ENCODE measurements around the gene RAB3IL1.
A peak's percentile ranks its signal among the peaks of the same experiment; 100 is the strongest.

The RAB3IL1 gene

DNA sequence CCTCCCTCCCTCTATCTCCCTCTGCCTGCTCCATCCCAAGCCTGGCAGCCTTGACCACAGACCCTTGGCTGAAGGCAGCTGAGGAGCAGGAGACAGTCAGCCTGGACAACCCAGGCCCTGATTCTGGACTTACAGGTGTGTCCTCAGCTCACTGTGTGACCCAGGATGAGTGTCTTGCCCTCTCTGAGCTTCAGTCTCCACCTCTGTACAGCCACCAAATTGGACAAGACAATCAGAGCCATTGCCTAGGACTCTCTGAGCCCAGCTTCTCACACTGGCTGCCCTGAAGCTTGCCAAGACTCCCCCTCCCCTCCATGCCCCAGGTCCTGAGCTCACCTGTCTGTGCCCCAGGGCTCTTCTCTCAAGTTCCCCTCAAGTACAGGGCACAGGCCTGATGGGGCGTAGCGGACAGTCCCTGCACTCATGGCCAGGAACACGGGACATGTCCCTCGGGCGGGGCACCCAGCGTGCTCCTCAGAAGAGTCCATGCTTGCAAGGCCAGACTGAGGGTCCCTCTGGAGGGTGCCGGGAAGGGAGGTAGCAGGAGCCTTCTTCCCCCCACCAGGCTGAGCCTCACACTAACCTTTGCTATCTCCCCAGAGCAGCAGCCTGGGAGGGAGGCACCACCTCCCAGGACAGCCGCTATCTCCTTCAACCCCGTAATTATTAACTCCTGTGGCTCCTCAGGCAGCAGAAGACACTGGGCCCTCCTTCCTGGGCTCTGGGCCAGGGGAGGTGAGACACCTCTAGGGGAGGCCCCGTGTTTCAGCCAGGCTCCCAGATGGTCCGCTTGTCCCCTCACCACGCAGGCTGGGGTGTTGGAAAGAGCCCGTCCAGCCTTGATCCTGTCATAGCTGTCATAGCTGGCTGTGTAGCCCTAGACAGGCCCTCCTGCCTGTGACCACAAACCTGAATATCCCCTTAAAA lies 2.6 kb upstream of the RAB3IL1 start:
- peak; percentile 24 for FAIRE-seq
- peak; percentile 49 for DNase-seq (ENCODE audit: low spot score)

DNA sequence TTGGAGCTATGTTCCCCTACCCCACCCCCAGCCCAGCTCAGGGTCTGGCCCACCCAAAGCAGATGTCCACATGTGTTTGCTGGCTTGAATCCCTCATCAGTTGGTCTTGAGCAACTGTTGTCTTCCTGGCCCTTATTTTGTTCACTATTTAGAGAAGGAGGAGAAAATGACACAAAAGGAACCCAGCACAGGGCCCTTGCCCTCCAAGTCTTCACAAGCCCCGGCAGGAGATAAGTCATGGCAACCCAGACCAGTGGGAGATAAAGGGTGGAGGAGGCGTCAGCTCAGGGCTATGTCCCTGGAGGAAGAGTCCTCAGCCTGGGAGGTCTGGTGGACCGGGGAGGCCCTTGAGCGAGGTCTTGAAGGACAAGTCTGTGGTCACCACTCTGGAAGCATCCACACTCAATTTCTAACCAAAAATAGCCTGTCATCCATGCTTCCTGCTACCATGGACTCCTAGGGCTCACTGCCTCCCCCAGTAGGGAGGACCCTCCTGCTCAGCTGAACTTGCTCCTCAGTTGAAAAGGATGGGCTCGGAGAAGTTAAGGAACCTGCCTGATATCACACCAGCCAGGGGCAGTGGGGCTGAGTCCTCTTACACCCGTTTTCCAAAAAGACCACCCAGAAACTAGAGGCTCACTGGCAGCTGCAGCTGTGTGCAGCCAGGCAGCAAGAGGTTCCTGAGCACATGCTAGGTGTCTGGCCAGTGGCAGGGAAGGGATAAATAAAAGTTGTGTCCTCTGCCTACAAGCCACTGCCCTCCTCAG lies 1.8 kb upstream of the RAB3IL1 start:
- no peak for FAIRE-seq
- DNase-seq (ENCODE audit: low spot score), result no peak

DNA sequence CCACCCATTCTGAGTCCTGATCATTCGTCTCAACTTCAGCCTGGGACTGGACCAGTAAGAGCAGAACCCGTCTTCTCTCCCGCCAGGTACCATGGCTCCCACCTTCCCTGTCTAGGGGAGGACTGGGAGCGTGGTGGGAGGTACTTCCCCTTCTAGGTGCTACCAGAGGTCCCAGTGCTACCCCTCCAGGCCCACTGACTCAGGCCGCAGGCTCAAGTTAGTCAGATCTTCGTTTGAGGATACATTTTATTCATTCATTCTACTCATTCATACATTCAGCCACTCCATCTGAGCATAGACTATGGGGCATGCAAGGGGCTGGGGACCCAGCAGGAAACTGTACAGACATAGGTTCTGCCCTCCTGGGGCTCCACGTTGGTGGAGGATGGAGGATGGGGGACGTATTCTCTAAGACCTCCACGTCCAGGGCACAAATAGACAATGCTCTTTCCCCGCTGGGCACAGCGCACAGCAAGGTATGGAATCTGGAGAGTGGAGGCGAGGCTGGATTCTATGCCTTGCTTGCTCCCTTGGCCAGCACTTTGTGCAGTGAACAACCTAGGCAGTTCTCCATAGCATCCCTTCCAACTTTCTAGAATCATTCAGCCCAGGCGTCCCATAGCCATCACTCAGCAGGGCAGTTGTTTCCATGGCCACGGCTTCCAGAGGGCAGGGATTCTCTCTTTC lies 1.0 kb upstream of the RAB3IL1 start:
- FAIRE-seq, result no peak
- no peak for DNase-seq (ENCODE audit: low spot score)

DNA sequence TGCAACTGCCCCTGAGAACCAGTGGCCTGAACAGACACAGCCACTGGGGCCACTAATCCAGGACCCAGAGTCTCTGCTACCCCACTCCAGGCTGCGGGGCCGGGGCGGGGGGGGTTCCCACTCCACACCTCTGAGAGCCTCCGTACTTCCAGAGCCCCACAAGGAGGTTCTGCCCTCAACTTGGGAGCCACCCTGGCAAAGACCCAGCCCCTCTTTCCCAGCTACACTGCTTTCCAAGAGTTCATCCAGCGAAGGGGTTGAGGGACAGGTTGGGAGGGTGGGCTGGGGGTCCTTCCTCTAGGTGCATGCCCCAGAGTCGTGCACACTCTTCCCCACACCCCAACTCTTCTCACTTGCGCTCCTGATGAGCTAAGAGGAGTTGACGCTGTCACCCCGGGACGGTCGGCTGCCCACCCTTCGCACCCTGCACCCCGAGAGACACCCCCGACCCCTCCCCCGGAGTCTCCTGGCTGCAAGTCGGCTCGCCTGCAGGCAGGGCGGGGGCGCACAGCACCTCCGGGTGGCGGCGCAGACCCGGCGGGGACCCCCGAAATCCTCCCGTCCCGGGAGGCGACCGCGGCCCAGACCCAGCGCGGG lies 531 bp downstream of the RAB3IL1 start:
- DNase-seq (ENCODE audit: low spot score), result no peak
- no peak for FAIRE-seq

DNA sequence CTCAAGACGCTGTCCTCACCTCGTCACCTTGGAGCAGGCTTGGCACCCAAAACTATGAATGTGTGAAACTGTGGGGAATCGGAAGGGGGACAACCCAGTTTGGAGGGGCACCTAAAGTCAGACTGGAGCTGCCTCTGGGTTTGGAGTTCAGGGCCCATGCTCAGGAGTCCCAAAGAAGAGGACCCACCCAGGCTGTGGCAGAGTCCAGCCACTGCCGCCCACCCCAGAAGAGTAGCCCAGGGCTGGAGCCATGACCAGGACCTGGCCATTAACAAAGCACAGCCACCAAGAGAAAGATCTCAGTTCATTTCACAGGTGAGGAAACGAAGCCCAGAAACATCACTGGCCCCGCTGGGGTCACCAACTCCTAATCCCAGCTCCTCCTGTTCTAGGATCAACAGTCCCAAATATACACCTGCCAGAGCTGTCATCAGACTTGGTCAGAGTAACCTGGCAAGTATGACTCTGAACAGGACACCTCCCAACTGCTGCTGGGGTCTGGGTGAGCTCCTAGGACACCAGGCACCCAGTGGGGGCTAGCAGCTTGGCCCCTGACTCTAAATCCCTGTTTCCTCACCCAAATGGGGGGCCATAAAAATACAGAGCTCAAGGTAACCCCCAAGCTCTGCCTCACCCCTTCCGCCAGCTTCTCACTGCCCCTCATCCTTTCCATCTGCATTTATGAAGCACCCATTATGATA lies 2.7 kb downstream of the RAB3IL1 start:
- DNase-seq (ENCODE audit: low spot score) (no peak), FAIRE-seq (no peak)

DNA sequence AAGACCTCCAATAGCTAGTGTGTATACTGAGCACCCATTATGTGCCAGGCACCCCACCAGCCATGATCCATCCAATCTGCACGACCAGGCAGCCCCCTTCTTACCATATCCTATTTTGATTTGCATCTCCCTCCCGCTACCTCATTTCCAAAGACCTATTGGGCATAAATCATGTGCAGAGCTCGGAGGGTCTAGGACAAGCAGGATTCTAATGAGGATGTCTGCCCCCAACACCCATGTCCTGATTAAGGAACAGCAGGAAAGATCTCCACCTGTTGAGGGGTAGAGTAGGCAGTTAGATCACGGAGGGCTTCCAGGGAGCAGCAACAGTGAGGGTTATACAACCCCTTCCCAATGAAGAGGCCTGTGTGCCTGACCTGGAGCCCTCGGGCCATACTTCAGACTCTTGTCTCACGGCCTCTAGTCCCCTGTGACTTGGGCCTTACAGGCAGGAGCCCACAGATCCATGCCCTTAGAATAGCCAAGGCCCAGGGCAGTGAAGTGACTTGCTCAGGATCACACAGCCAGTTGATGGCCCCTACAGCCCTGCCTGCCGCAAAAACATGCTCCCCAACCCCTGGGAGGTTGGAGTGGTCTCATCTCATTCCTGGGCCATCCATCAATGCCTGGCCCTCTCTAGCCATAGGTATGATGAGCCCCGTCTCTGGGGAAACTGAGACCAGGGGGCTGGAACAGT lies 3.5 kb downstream of the RAB3IL1 start:
- FAIRE-seq, result no peak
- no peak for DNase-seq (ENCODE audit: low spot score)

DNA sequence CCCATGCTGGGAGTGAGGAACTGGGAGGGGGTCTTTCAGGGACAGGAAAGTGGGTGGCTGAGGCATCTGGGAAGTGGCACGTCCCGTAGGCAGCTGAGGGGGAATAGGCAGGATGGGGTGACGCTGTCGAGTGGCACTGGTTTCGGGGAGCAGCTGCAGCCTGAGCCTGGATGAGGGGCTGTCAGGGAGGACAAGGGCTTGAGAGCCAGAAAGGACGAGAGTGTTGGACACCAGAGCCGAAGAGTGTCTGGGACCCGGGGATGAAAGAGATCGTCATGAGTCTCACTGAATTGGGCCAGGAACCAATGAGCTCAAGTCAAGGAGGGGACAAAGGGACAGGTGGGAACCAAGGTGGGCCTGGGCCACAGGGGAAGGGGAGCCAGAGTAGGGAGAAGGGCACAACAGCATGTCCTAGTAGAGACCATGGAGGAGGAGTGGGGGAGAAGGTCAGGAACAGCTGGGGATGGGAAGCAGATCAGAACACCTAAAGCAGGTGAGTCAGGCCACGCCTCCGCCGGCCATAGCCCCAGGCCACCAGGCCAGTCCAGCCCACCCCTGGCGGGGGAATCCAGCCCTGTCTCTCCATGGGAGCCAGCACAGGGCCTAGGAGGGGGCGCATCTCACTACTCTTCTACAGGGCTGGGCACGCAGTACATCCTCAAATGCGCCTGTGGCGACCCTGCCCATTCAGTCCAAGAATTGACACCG lies 4.2 kb downstream of the RAB3IL1 start:
- DNase-seq (ENCODE audit: low spot score) (no peak), FAIRE-seq (no peak)

DNA sequence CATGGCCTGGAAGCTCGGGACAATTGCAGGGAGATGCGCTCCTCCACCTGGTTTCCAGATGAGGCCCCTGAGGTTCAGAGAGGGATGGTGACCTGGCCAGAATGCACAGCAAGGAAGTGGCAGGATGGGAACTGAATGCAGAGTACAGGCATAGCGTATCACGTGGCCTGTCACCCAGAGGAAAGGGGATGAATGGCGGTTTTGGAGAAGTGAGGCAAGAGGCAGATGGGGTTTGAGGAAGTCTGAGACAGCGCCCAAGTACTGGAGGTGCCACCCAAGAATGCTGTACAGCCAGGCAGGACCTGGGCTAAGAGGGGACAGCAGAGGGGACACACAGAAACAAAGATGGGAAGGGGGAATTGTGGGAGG lies 4.9 kb downstream of the RAB3IL1 start:
- DNase-seq (ENCODE audit: low spot score), result no peak
- no peak for FAIRE-seq

DNA sequence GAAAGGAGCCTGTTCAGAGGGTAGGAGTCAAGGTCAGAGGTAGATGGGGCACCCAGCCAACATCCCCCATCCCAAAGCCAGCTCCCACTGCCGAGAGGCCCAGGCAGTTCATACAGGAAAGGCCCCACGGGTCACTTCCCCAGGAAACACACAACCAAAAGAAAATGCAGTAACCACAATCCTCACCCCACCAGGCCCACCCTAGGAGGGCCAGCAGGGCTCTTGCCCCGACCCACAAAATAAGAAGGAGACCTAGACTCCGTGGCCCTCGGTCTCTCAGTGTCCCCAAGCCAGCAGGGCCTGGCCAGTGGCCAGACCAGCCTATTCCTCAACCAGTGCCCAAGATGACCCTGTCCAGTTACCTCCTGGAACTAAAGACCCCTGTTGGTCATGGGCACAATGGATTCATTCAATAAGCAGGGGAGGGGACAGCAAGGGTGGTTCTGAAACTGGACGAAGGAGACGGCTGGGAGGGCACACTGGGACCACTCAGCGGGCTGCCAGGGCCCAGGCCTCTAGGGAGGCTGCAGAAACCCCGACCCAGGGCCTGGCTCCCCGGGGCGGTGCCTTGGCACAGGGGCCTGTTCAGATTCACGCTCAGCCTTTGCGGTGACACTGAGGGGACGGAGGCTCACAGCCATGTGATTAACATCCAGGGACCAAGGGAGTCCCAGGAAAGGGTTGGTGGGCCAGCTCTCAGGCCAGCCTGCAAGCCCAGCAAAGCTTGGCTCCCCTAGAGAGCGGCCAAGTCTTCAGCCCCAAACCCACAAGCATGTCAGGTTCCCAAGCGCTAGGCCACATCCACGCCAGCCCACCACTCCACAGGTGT lies 5.5 kb downstream of the RAB3IL1 start:
- no peak for FAIRE-seq
- no peak for DNase-seq (ENCODE audit: low spot score)

DNA sequence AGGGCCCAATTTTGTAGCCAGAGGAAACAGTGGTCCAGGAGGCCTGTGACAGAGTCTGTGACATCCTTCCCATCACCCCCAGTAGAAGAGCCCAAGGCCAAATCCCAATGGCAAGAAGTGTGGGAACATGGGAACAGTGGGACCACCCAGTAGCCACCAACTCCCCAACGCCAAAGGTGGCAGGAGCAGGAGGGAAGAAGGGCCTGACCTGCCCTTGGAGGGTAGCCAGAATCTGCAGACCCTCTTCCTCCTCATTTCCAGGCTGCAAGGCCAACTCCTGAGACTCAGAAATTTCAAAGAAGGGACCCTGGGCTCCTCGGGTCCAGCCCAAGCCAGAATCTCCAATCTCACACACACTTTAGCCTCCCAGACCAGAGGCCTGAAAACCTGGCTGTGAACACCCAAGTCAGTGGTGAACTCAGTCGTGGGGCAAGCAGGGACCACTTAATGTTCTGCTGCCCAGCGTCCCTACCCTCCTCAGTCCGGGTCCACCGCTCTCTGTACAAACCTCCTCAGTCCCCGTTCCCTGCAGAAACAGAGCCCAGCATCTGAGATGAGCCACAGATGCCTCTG lies 6.2 kb downstream of the RAB3IL1 start:
- FAIRE-seq (no peak), DNase-seq (ENCODE audit: low spot score) (no peak)

DNA sequence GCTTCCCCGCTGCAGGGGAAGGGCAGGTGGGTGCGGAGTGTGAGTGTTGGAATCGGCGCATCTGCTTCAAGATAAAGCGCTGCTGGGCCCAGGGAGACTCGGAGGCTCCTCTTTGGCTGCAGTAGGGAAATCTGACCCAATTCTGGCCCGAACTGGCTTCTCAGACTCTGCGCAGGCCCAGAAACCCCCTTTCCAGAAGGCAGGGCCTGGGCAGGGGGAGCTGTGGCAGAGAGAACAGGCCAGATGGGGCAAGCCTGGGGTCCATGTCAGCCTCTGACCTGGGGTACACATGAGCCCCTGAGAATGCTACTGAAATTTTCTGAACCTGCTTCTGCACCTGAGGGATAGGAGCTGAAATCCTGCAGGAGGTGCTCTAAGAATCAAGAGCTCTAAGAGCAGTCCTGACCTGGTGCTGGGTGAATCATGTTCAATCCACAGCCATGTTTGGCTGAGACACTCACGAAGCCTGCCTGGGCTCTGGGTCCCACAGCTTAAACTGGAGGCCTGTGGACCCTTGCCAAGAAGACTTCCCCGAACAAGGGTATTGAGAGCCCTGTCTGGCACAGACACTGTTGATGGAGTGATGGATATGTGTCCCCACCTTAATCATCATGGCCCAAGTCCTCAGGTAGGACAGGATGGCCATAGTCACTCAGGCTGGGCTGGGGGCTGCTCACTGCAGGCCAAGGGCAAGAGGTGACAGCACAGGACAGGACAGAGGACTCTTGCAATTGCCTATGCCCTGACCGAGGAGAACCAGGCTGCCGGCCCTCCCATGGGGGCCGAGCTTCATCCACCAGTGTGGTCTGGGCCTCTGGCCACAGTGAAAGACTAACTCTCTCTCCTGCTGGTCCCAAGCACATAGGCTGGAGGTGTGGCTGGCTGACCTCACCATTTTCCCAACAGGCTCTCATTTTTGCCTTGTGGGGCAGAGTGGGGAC lies 6.9 kb downstream of the RAB3IL1 start:
- FAIRE-seq (no peak), DNase-seq (ENCODE audit: low spot score) (no peak)

DNA sequence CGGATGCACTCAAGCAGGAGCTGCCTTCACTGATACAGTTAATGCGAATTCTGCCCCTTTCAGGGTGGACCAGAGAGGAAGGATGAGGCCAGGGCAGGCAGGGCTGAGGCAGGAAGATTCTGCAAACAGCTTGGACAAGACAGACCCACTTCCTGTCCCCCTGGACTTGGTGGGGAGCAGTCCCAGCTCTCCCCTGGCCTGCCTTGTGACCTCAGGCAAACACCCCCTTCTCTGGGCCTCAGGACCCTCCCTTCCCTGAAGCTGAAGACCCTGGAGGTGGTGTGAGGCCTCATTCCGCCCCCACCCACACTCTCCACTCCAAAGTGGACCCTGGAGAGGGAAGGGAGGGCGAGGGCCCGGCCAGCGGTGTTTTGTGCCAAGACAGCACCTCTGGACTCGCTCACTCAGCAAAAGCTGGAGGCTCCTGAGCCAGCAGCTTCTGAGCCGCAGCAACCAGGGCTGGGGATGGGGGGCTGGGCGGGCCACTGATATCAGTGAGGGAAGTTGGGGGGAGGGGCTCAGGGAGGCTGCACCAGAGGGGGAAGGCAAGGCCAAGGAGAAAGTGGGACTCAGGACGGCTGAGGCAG lies 8.5 kb downstream of the RAB3IL1 start:
- no peak for FAIRE-seq

DNA sequence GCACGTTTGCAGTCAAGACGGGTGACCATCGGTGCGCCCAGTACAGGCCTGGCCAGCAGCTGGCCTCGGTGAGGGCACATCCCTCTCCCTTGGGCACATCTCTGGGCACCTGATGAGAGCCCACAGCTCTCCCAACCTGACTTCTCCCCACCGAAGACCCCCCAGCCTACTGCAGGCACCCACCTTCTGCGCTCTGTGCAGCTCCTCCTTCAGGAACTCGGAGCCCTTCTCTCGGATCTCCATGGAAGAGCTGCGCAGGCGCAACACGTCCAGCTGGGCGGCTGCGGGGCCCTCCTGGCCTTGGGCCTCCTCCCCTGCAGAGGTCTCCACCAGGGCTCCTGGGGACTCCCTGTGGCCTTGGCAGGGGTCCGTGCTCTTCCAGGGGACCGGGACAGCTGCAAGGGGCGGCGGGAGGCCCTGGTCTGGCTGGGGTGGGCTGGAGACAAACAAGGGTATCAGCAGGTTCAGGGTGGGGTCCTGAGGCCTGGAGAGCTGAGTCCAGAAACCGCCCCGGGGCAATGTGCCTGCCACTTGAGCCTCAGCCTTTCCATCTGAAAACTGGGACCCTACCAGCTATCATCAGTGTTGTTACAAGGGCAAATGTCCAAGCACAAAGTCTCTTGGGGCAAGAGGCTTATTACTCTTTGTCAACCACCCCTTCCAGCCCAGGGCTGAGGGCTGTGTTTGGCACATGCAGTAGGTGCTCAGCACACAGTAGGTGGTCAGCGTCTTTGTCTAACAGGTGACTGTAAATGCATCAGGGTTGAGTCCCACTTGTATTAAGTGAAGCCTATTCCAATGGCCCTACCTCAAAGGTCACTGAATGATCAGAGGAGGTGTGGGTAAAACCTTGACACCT lies 9.3 kb downstream of the RAB3IL1 start:
- FAIRE-seq (no peak), DNase-seq (ENCODE audit: low spot score) (no peak)

More for the DNA sequence above, 8.5 kb downstream of the RAB3IL1 start:
- DNase-seq (ENCODE audit: low spot score), result no peak

DNA sequence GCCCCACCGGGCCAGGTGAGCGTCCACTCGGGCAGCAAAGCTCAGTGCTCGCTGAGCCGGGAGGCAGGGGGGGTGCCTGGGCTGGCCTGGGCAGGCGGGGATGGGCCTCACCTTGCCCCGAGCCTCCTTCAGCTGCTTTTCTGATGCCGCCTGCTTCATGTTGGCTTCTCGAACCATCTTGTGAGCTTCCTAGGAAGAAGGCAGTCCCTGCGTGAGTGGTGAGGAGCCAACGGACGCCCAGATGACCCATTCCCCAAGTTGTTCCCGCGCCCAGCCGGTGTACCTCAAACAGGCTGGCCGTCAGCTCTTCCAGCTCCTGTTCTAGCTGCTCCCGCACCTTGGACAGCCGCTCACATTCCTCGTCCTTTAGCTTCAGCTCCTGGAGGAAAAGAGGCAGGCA lies 10.1 kb downstream of the RAB3IL1 start:
- DNase-seq (ENCODE audit: low spot score) (no peak), FAIRE-seq (no peak)

DNA sequence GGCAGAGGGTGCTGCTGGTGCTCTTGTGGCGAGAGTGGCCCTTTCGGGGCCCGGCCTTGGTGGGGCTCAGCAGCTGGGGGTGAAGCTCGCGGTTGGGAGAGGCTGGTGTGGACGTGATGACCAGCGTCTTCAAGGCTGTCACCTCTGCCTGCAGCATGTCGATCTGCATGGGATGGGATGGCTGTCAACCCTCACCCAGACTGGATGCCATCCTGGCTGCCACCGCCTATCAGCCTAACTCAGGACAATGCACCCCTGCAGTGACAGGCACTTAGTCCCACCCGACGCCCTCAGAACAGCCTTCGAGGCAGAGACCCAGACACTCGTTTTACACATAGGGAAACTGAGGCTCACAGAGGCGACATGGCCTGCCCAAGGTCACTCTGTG lies 10.8 kb downstream of the RAB3IL1 start:
- no peak for DNase-seq (ENCODE audit: low spot score)
- no peak for FAIRE-seq

Data from RCC 7860 (cell line).